Measurements from ENCODE around the gene CPB1.

Gene CPB1

GRCh38 chr3:148809835-148810234 lies 17.8 kb upstream of the CPB1 start:
- FAIRE-seq (no peak), DNase-seq (ENCODE audit: insufficient read length) (no peak)
- no peak for TF ChIP-seq POLR2A (IDR thresholded peaks at IDR 0.05; ENCODE audit: low read depth, low read length)
- TF ChIP-seq POLR2AphosphoS5 (IDR thresholded peaks at IDR 0.05; ENCODE audit: low read depth, low read length) = no peak
- TF ChIP-seq TAF1 (IDR thresholded peaks at IDR 0.05; ENCODE audit: borderline replicate concordance, low read depth, low read length) = no peak

GRCh38 chr3:148815316-148816110 lies 12.1 kb upstream of the CPB1 start:
- FAIRE-seq (no peak), DNase-seq (ENCODE audit: insufficient read length) (no peak)
- TF ChIP-seq POLR2A (IDR thresholded peaks at IDR 0.05; ENCODE audit: low read depth, low read length) = no peak
- no peak for TF ChIP-seq POLR2AphosphoS5 (IDR thresholded peaks at IDR 0.05; ENCODE audit: low read depth, low read length)
- no peak for TF ChIP-seq TAF1 (IDR thresholded peaks at IDR 0.05; ENCODE audit: borderline replicate concordance, low read depth, low read length)

GRCh38 chr3:148816427-148816826 lies 11.2 kb upstream of the CPB1 start:
- TF ChIP-seq POLR2A (IDR thresholded peaks at IDR 0.05; ENCODE audit: low read depth, low read length) (no peak), POLR2AphosphoS5 (IDR thresholded peaks at IDR 0.05; ENCODE audit: low read depth, low read length) (no peak), TAF1 (IDR thresholded peaks at IDR 0.05; ENCODE audit: borderline replicate concordance, low read depth, low read length) (no peak)
- no peak for DNase-seq (ENCODE audit: insufficient read length)
- FAIRE-seq = no peak

GRCh38 chr3:148816981-148817525 lies 10.6 kb upstream of the CPB1 start:
- DNase-seq (ENCODE audit: insufficient read length) (no peak), FAIRE-seq (no peak)
- TF ChIP-seq TAF1 (IDR thresholded peaks at IDR 0.05; ENCODE audit: borderline replicate concordance, low read depth, low read length) (no peak), POLR2AphosphoS5 (IDR thresholded peaks at IDR 0.05; ENCODE audit: low read depth, low read length) (no peak), POLR2A (IDR thresholded peaks at IDR 0.05; ENCODE audit: low read depth, low read length) (no peak)

- DNase-seq (ENCODE audit: insufficient read length) = no peak
- FAIRE-seq = no peak
- TF ChIP-seq POLR2AphosphoS5 (IDR thresholded peaks at IDR 0.05; ENCODE audit: low read depth, low read length) (no peak), TAF1 (IDR thresholded peaks at IDR 0.05; ENCODE audit: borderline replicate concordance, low read depth, low read length) (no peak), POLR2A (IDR thresholded peaks at IDR 0.05; ENCODE audit: low read depth, low read length) (no peak)
These were observed 7.0 kb upstream of the CPB1 start for GRCh38 chr3:148820361-148821245.

GRCh38 chr3:148823026-148823425 lies 4.6 kb upstream of the CPB1 start:
- FAIRE-seq = no peak
- no peak for TF ChIP-seq TAF1 (IDR thresholded peaks at IDR 0.05; ENCODE audit: borderline replicate concordance, low read depth, low read length)
- no peak for TF ChIP-seq POLR2A (IDR thresholded peaks at IDR 0.05; ENCODE audit: low read depth, low read length)
- TF ChIP-seq POLR2AphosphoS5 (IDR thresholded peaks at IDR 0.05; ENCODE audit: low read depth, low read length) = no peak
- DNase-seq (ENCODE audit: insufficient read length) = no peak

GRCh38 chr3:148825476-148825875 lies 2.1 kb upstream of the CPB1 start:
- no peak for FAIRE-seq
- DNase-seq (ENCODE audit: insufficient read length) = no peak
- TF ChIP-seq TAF1 (IDR thresholded peaks at IDR 0.05; ENCODE audit: borderline replicate concordance, low read depth, low read length) (no peak), POLR2AphosphoS5 (IDR thresholded peaks at IDR 0.05; ENCODE audit: low read depth, low read length) (no peak), POLR2A (IDR thresholded peaks at IDR 0.05; ENCODE audit: low read depth, low read length) (no peak)

GRCh38 chr3:148828136-148828690 lies 602 bp downstream of the CPB1 start:
- no peak for FAIRE-seq
- TF ChIP-seq POLR2AphosphoS5 (IDR thresholded peaks at IDR 0.05; ENCODE audit: low read depth, low read length) = no peak
- TF ChIP-seq POLR2A (IDR thresholded peaks at IDR 0.05; ENCODE audit: low read depth, low read length) = no peak
- TF ChIP-seq TAF1 (IDR thresholded peaks at IDR 0.05; ENCODE audit: borderline replicate concordance, low read depth, low read length) = no peak
- DNase-seq (ENCODE audit: insufficient read length) = no peak

- no peak for TF ChIP-seq POLR2A (IDR thresholded peaks at IDR 0.05; ENCODE audit: low read depth, low read length)
- DNase-seq (ENCODE audit: insufficient read length) (no peak), FAIRE-seq (no peak)
These were observed 2.3 kb downstream of the CPB1 start for GRCh38 chr3:148829926-148830325.

- FAIRE-seq = no peak
- no peak for DNase-seq (ENCODE audit: insufficient read length)
- no peak for TF ChIP-seq POLR2AphosphoS5 (IDR thresholded peaks at IDR 0.05; ENCODE audit: low read depth, low read length)
- TF ChIP-seq TAF1 (IDR thresholded peaks at IDR 0.05; ENCODE audit: borderline replicate concordance, low read depth, low read length) = no peak
- TF ChIP-seq POLR2A (IDR thresholded peaks at IDR 0.05; ENCODE audit: low read depth, low read length) = no peak
These were observed 5.6 kb downstream of the CPB1 start for GRCh38 chr3:148833223-148833622.

- TF ChIP-seq POLR2A (IDR thresholded peaks at IDR 0.05; ENCODE audit: low read depth, low read length) (no peak), TAF1 (IDR thresholded peaks at IDR 0.05; ENCODE audit: borderline replicate concordance, low read depth, low read length) (no peak), POLR2AphosphoS5 (IDR thresholded peaks at IDR 0.05; ENCODE audit: low read depth, low read length) (no peak)
- FAIRE-seq = no peak
- no peak for DNase-seq (ENCODE audit: insufficient read length)
These were observed 12.2 kb downstream of the CPB1 start for GRCh38 chr3:148839805-148840204.
